OCI-LY3 (cell line): ENCODE results near the gene C17orf50.

ENCODE experiments used
- EZH2phosphoT487 ChIP-seq: fragments of 200-600 bp; shearing (Covaris generic); IDR thresholded peaks from 2 replicates; pipeline ENCODE4 v1.6.1; 2018; ENCODE audit warnings: antibody characterized with exemption, mixed run types, low read depth
- TF ChIP-seq, protein P1 (sequence below): fragments of 200-600, 300-600 bp; sonication (generic); IDR thresholded peaks from 2 replicates; pipeline ENCODE4 v1.5.1; 2014; ENCODE audit warnings: antibody characterized with exemption, low read length, low read depth

DNA sequence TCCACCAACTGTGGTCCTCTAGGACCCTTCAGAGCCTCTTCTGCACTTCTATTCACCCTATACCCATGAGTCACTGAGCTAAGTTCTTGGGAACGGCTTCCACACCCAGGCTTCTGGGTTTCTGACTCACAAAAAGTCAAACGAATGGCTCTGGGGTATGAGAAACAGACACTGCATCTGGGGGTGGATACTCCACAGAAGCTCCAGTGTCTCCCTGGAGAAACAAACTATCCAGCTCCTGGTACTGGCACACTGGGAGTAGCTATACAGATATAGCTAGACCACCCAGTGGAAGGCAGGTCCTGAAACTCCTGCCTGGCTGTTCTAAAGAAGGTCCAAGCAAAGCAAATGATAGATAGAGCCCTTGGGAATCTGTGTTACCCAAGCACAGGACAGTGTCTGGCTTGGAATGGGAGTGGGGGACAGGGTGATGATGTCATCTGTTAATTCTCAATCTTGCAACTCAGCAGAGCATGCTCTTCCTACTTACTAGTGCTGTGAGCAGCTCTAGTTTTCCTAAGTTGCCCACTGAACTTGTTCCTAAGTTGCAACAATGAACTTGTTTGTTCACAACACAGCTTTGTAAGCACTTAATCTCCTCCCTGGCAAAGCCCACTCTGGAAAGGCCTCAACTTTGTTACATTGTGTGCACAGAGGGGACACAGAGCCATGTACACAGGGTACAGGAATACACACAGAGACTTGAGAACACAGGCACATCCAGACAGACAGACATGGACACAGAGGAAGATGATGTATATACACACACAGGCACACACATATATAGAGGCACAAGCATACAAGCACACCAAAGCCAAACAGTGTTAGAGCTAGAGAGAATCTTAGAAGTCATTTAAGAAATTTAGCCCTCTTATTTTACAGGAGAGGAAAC lies 28.0 kb downstream of the C17orf50 start:
- no peak for TF ChIP-seq EZH2phosphoT487
- TF ChIP-seq, protein P1, sequence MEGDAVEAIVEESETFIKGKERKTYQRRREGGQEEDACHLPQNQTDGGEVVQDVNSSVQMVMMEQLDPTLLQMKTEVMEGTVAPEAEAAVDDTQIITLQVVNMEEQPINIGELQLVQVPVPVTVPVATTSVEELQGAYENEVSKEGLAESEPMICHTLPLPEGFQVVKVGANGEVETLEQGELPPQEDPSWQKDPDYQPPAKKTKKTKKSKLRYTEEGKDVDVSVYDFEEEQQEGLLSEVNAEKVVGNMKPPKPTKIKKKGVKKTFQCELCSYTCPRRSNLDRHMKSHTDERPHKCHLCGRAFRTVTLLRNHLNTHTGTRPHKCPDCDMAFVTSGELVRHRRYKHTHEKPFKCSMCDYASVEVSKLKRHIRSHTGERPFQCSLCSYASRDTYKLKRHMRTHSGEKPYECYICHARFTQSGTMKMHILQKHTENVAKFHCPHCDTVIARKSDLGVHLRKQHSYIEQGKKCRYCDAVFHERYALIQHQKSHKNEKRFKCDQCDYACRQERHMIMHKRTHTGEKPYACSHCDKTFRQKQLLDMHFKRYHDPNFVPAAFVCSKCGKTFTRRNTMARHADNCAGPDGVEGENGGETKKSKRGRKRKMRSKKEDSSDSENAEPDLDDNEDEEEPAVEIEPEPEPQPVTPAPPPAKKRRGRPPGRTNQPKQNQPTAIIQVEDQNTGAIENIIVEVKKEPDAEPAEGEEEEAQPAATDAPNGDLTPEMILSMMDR: no peak
